H1 (cell line): ENCODE measurements around the gene ENOX2. TPM values are rescaled to one million over a fixed set of nuclear protein-coding genes. Genes with fewer than 3 reads are reported as not detected.

ENCODE experiments used
- CBX5 ChIP-seq: fragments of 300-800, 300-1000 bp; sonication (generic); IDR thresholded peaks from 2 replicates; pipeline ENCODE4 v1.7.1; 2016; ENCODE audit warnings: antibody characterized with exemption, low read length, low read depth
- CHD7 ChIP-seq: fragments of 300-600 bp; sonication (generic); IDR thresholded peaks from 2 replicates; pipeline ENCODE4 v1.7.1; 2012; ENCODE audit warnings: low read length, moderate library complexity, mild to moderate bottlenecking, inconsistent platforms; ENCODE audit not compliant: insufficient replicate concordance
- CTBP2 ChIP-seq: IDR thresholded peaks from 2 replicates; pipeline ENCODE4 v1.7.0; 2011; ENCODE audit warnings: borderline replicate concordance, mild to moderate bottlenecking, moderate library complexity, mixed read lengths, low read length; ENCODE audit not compliant: insufficient read depth, insufficient read length
- EP300 ChIP-seq, 2 experiments: IDR thresholded peaks; 1 replicate in 1 of 2; 2 replicates in 1 of 2; pipeline ENCODE4 v1.6.1; 2011 to 2012; ENCODE audit warnings: low read depth in 2 of 2, low read length in 2 of 2, mild to moderate bottlenecking in 2 of 2, borderline replicate concordance in 1 of 2, inconsistent platforms in 1 of 2, moderate library complexity in 1 of 2
- GABPA ChIP-seq: IDR thresholded peaks from 2 replicates; pipeline ENCODE4 v1.6.1; 2011; ENCODE audit warnings: mild to moderate bottlenecking, low read length, moderate library complexity, borderline replicate concordance; ENCODE audit not compliant: insufficient read depth
- NANOG ChIP-seq: IDR thresholded peaks from 2 replicates; pipeline ENCODE4 v1.6.1; 2011; ENCODE audit warnings: low read length, low read depth, mild to moderate bottlenecking, inconsistent platforms; ENCODE audit not compliant: insufficient read depth, poor library complexity, severe bottlenecking
- RBBP5 ChIP-seq: IDR thresholded peaks from 2 replicates; pipeline ENCODE4 v1.7.1; 2012; ENCODE audit warnings: low read depth, mild to moderate bottlenecking, inconsistent platforms, low read length, moderate library complexity, borderline replicate concordance
- RFX5 ChIP-seq: IDR thresholded peaks from 2 replicates; pipeline ENCODE4 v1.6.1; 2011; ENCODE audit warnings: low read depth, low read length, improper control_type of control experiment, borderline replicate concordance
- TBP ChIP-seq: IDR thresholded peaks from 2 replicates; pipeline ENCODE4 v1.6.1; 2011; ENCODE audit warnings: low read depth, low read length, improper control_type of control experiment
- polyA plus RNA-seq, 7 experiments: library from polyadenylated mRNA; depleted of rRNA in 3 of 7; stranded (reverse) in 5 of 7; unstranded in 2 of 7; fragments of >200 nt in 5 of 7; fragments of 200-250 nt in 2 of 7; gene quantifications; 1 replicate in 5 of 7; 2 replicates in 1 of 7; 4 replicates in 1 of 7; pipeline versions ENCODE4 v1.2.1 to v1.2.3, GENCODE V29; 2011 to 2013; ENCODE audit warnings: missing spikeins in 2 of 7, mixed read lengths in 2 of 7
- total RNA-seq: library from RNA; stranded (reverse); fragmentation: NEBNext Ultra II Directional; extraction: Animal tissue kit (Norgen Biotek cat#: 25700); gene quantifications from 2 replicates; pipeline ENCODE4 v1.2.1, GENCODE V29; 2021

Gene ENOX2
- total and polyA plus RNA-seq, 2 of the 8 experiments (the other 6 are each of a cell fraction or from before 2014, with no cell fraction given), result 4.5 to 12.3 TPM

GRCh38 chrX:130952266-130953043 is 49.4 kb upstream of the ENOX2 start (continued):
- TF ChIP-seq CHD7, result no peak
- no peak for TF ChIP-seq TBP
- no peak for TF ChIP-seq NANOG
- TF ChIP-seq RBBP5, result no peak
- TF ChIP-seq GABPA, result no peak
- no peak for TF ChIP-seq EP300 (IDR thresholded peaks at IDR 0.05; ENCODE audit: borderline replicate concordance in 1 of 2, low read depth in 2 of 2, low read length in 2 of 2)
- TF ChIP-seq CBX5, result no peak
- TF ChIP-seq CTBP2, result no peak
- no peak for TF ChIP-seq RFX5
